CD14-positive monocyte (primary cell): ENCODE measurements around the gene ELAVL2. TPM values are rescaled to one million over a fixed set of nuclear protein-coding genes. Genes with fewer than 3 reads are reported as not detected.

ENCODE experiments used
- DNase-seq, 3 donors: peaks; one replicate each; pipeline ENCODE4 v3.0.0-alpha.2; 2011 to 2022
- H2AFZ ChIP-seq: 2 replicates; pipeline ENCODE4 v1.6.0; 2012; ENCODE audit warnings: mild to moderate bottlenecking, low read depth, low read length, inconsistent platforms; ENCODE audit not compliant: insufficient read depth, poor library complexity, severe bottlenecking
- H3K27ac ChIP-seq, 2 donors: 1 replicate in 1 of 2; 2 replicates in 1 of 2; pipeline ENCODE4 v1.5.1; 2012 to 2013; ENCODE audit warnings: low read length in 2 of 2, control low read depth in 1 of 2, inconsistent platforms in 1 of 2, low read depth in 1 of 2, mild to moderate bottlenecking in 1 of 2
- H3K27me3 ChIP-seq, 2 donors: one replicate each; pipeline versions ENCODE4 v1.6.0 to v1.6.1; 2011 to 2013; ENCODE audit warnings: low read length in 2 of 2; ENCODE audit not compliant: control insufficient read depth in 2 of 2, insufficient read depth in 2 of 2
- H3K36me3 ChIP-seq, 2 donors: replicated peaks in 1 of 2; 1 replicate in 1 of 2; 2 replicates in 1 of 2; pipeline versions ENCODE4 v1.5.1 to v1.6.1; 2012 to 2013; ENCODE audit warnings: low read length in 2 of 2, control low read depth in 1 of 2, inconsistent platforms in 1 of 2, mild to moderate bottlenecking in 1 of 2; ENCODE audit not compliant: insufficient read depth in 2 of 2, control insufficient read depth in 1 of 2
- H3K4me1 ChIP-seq, 2 donors: 1 replicate in 1 of 2; 2 replicates in 1 of 2; pipeline versions ENCODE4 v1.5.1 to v1.6.1; 2012 to 2013; ENCODE audit warnings: low read length in 2 of 2, control low read depth in 1 of 2, inconsistent platforms in 1 of 2, mild to moderate bottlenecking in 1 of 2, moderate library complexity in 1 of 2; ENCODE audit not compliant: insufficient read depth in 2 of 2, control insufficient read depth in 1 of 2
- H3K4me2 ChIP-seq: replicated peaks from 2 replicates; pipeline ENCODE3; 2012; ENCODE audit warnings: low read length, moderate library complexity, mild to moderate bottlenecking; ENCODE audit not compliant: poor library complexity, severe bottlenecking; ENCODE audit errors: extremely low read depth
- H3K4me3 ChIP-seq, 3 experiments: fragments of 200-600 bp in 1 of 3; sonication (generic) in 1 of 3; replicated peaks in 1 of 3; 1 replicate in 2 of 3; 2 replicates in 1 of 3; pipeline ENCODE4 v1.5.1; 2011 to 2013; ENCODE audit warnings: low read length in 3 of 3, mild to moderate bottlenecking in 3 of 3, control low read depth in 2 of 3, low read depth in 2 of 3, inconsistent platforms in 1 of 3, moderate library complexity in 1 of 3
- H3K79me2 ChIP-seq: 2 replicates; pipeline ENCODE4 v1.6.0; 2012; ENCODE audit warnings: mild to moderate bottlenecking, control low read depth, inconsistent platforms, low read length, moderate library complexity; ENCODE audit not compliant: insufficient read depth
- H3K9ac ChIP-seq: 2 replicates; pipeline ENCODE4 v1.6.0; 2017; ENCODE audit warnings: low read length, mild to moderate bottlenecking; ENCODE audit not compliant: insufficient read depth, poor library complexity, severe bottlenecking
- H3K9me3 ChIP-seq, 2 donors: replicated peaks in 1 of 2; 1 replicate in 1 of 2; 2 replicates in 1 of 2; pipeline versions ENCODE4 v1.5.1 to v1.6.1; 2012 to 2013; ENCODE audit warnings: low read length in 2 of 2, control low read depth in 1 of 2; ENCODE audit not compliant: control insufficient read depth in 1 of 2, insufficient read depth in 1 of 2
- H4K20me1 ChIP-seq: 2 replicates; pipeline ENCODE4 v1.6.0; 2012; ENCODE audit warnings: mild to moderate bottlenecking, low read length, control low read depth, moderate library complexity; ENCODE audit not compliant: insufficient read depth
- H3K27ac Mint-ChIP-seq, 7 donors: one replicate each; pipeline ENCODE4 v1.8.0; 2020; ENCODE audit warnings: mild to moderate bottlenecking in 7 of 7, mixed read lengths in 7 of 7, moderate library complexity in 6 of 7, inconsistent platforms in 2 of 7
- H3K27me3 Mint-ChIP-seq, 3 donors: one replicate each; pipeline ENCODE4 v1.8.0; 2021 to 2022; ENCODE audit warnings: low read depth in 3 of 3, mild to moderate bottlenecking in 3 of 3, mixed read lengths in 3 of 3, moderate library complexity in 3 of 3, inconsistent platforms in 1 of 3
- H3K36me3 Mint-ChIP-seq, 2 donors: one replicate each; pipeline ENCODE4 v1.8.0; 2020; ENCODE audit warnings: mixed read lengths in 2 of 2, inconsistent platforms in 1 of 2, mild to moderate bottlenecking in 1 of 2
- H3K4me1 Mint-ChIP-seq: one replicate; pipeline ENCODE4 v1.8.0; 2020; ENCODE audit warnings: mild to moderate bottlenecking, mixed read lengths
- H3K4me3 Mint-ChIP-seq, 2 donors: one replicate each; pipeline ENCODE4 v1.8.0; 2020; ENCODE audit warnings: mild to moderate bottlenecking in 2 of 2, mixed read lengths in 2 of 2, moderate library complexity in 1 of 2
- H3K9me3 Mint-ChIP-seq, 7 donors: one replicate each; pipeline ENCODE4 v1.8.0; 2020 to 2022; ENCODE audit warnings: mixed read lengths in 7 of 7, mild to moderate bottlenecking in 6 of 7, moderate library complexity in 6 of 7, inconsistent platforms in 2 of 7
- WGBS: methylation state at CpG from one replicate; pipeline ENCODE4 v1.1.5; 2013; ENCODE audit warnings: missing lambda C conversion rate; ENCODE audit not compliant: insufficient coverage; 5-methylcytosine and 5-hydroxymethylcytosine counted together
- intact Hi-C, 2 donors: fragments of 100-400 bp; cut with micrococcal nuclease; formaldehyde crosslinking; loops; one replicate each; pipeline versions ENCODE4 v1.15.0 to v1.15.1; 2023
- polyA plus RNA-seq, 3 donors: library from polyadenylated mRNA; depleted of rRNA in 1 of 3; unstranded in 2 of 3; stranded (reverse) in 1 of 3; fragments of 300-500 nt in 2 of 3; fragments of >200 nt in 1 of 3; fragmentation: Illumina TruSeq in 2 of 3; gene quantifications; 1 replicate in 2 of 3; 2 replicates in 1 of 3; pipeline ENCODE4 v1.2.3, GENCODE V29; 2012 to 2021
- TF ChIP-seq, protein P1 (sequence below): fragments of 200-600 bp; IDR thresholded peaks from one replicate; pipeline ENCODE4 v1.8.0; 2022; ENCODE audit warnings: antibody characterized with exemption, mild to moderate bottlenecking

ELAVL2 gene
- polyA plus RNA-seq, 3 donors = not detected

DNA sequence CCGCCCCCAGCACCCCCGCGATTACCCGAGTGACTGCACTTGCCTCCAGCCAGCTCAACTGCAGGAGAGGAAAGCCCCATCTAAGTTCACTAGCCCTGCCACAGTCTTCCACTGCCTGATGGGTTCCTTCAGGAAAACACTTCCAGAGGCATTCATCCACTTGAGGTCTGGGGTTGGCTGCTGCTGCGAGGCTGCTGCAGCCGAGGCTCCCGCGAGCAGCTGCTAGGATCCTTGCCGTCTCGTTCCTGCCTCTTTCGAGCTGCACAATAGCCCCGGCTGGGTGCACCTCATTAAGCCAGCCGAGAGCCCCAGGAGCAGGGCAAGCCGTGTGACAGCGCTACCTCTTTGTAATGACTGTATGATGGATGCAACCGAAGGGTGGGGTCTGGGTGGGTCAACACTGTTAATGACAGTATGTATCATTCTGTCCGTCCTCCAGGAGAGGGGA, 24.2 kb upstream of the ELAVL2 start:
- Histone ChIP-seq H3K9me3 (peaks cover 10% of the 10 kb centered on the region in 2 donors), H2AFZ (no peak overlapping the region), H3K27me3 (peaks cover 2 to 30% of the 10 kb centered on the region in 2 donors), H3K4me1 (no peaks in the 10 kb centered on the region), H3K4me2 (no peak overlapping the region), H3K27ac (no peak overlapping the region), H4K20me1 (no peaks in the 10 kb centered on the region), H3K36me3 (no peaks in the 10 kb centered on the region), H3K79me2 (no peaks in the 10 kb centered on the region), H3K4me3 (no peak overlapping the region), H3K9ac (no peak overlapping the region)
- Mint-ChIP-seq H3K4me3 (peak overlapping the region in 1 of 2 donors; percentile 72), H3K9me3 (peaks cover 7 to 23% (median 13%) of the 10 kb centered on the region in 7 donors), H3K27me3 (peaks cover 25 to 34% (median 25%) of the 10 kb centered on the region in 3 donors), H3K4me1 (no peaks in the 10 kb centered on the region), H3K36me3 (peaks cover 0 to 4% of the 10 kb centered on the region in 2 donors), H3K27ac (no peak overlapping the region)
- no peak for DNase-seq
- intact Hi-C loops = loop anchor here in 1 of 2 donors (10.0 kb wide), 1 partner anchor 55 kb away; no protein-coding TSS in a partner anchor
- WGBS = 1% methylated on average over 10 of the region's 17 CpGs
- TF ChIP-seq, protein P1, sequence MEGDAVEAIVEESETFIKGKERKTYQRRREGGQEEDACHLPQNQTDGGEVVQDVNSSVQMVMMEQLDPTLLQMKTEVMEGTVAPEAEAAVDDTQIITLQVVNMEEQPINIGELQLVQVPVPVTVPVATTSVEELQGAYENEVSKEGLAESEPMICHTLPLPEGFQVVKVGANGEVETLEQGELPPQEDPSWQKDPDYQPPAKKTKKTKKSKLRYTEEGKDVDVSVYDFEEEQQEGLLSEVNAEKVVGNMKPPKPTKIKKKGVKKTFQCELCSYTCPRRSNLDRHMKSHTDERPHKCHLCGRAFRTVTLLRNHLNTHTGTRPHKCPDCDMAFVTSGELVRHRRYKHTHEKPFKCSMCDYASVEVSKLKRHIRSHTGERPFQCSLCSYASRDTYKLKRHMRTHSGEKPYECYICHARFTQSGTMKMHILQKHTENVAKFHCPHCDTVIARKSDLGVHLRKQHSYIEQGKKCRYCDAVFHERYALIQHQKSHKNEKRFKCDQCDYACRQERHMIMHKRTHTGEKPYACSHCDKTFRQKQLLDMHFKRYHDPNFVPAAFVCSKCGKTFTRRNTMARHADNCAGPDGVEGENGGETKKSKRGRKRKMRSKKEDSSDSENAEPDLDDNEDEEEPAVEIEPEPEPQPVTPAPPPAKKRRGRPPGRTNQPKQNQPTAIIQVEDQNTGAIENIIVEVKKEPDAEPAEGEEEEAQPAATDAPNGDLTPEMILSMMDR = no peak

DNA sequence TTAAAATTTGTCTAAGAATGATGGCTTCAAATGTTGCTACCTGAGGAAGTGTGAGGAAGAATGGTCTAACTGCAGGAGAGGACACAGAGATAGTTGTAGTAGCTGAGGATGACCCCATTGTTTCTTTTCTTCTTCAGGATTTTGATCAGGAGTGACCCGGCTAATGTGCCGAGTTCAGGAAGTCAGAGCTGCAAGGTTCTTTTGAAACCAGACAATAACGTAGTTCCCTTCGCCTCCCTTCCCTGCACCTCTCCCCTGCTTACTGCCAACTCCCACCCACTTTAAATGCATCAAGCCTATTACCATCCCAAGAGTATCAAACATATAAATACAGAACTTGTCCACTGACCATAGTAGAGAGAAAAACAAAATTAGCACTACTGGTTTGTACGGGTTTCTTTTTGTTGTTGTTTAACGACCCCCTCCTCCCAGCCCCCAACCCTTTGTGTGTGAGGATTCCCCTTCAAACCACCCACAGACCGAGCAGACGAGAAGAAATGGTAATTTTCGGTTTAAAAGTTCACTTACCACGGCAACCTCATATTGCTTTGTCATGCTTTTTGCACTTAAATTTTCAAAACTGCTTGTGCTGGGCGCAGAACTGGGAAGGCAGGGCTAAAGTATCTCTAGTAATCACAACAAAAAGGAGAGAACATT, 23.5 kb upstream of the ELAVL2 start:
- Mint-ChIP-seq H3K27me3 (peaks cover 25 to 34% (median 25%) of the 10 kb centered on the region in 3 donors), H3K4me3 (peak overlapping the region in 1 of 2 donors; percentile 31), H3K4me1 (no peaks in the 10 kb centered on the region), H3K9me3 (peaks cover 7 to 23% (median 13%) of the 10 kb centered on the region in 7 donors), H3K36me3 (peaks cover 0 to 4% of the 10 kb centered on the region in 2 donors), H3K27ac (no peak overlapping the region)
- 30% methylated on average over 5 of the region's 11 CpGs for WGBS
- Histone ChIP-seq H4K20me1 (no peaks in the 10 kb centered on the region), H3K27me3 (peaks cover 2 to 30% of the 10 kb centered on the region in 2 donors), H3K4me2 (no peak overlapping the region), H3K27ac (no peak overlapping the region), H3K9ac (no peak overlapping the region), H3K4me1 (no peaks in the 10 kb centered on the region), H2AFZ (no peak overlapping the region), H3K79me2 (no peaks in the 10 kb centered on the region), H3K36me3 (no peaks in the 10 kb centered on the region), H3K9me3 (peaks cover 10% of the 10 kb centered on the region in 2 donors), H3K4me3 (no peak overlapping the region)
- TF ChIP-seq, protein P1 = no peak
- intact Hi-C loops = loop anchor here in 1 of 2 donors (10.0 kb wide), 1 partner anchor 55 kb away; no protein-coding TSS in a partner anchor
- no peak for DNase-seq
